ENCODE data around the gene GTSF1L. TPM values are rescaled to one million over a fixed set of nuclear protein-coding genes. Genes with fewer than 3 reads are reported as not detected.

GTSF1L gene
- total and polyA plus RNA-seq, 2 of the 4 experiments (the other 2 are of a cell fraction), result not detected

- Histone ChIP-seq H3K9ac (ENCODE audit: low read depth, low read length) (no peak overlapping the region), H3K56ac (ENCODE audit: extremely low read depth, insufficient read depth, low read length) (no peak overlapping the region), H4K5ac (ENCODE audit: low read depth, low read length) (no peak overlapping the region), H2BK20ac (ENCODE audit: low read depth, low read length) (no peak overlapping the region), H3K4ac (ENCODE audit: low read depth, low read length) (no peak overlapping the region), H3K27me3 (ENCODE audit: control insufficient read depth, insufficient read depth, low read length) (no peaks in the 10 kb centered on the region), H2BK5ac (ENCODE audit: low read depth, low read length, poor library complexity, severe bottlenecking) (no peak overlapping the region), H4K20me1 (ENCODE audit: insufficient read depth, low read length) (no peaks in the 10 kb centered on the region), H3K9me1 (ENCODE audit: insufficient read depth, low read length) (no peaks in the 10 kb centered on the region), H2AK5ac (ENCODE audit: low read depth, low read length) (no peak overlapping the region), H4K91ac (ENCODE audit: insufficient read depth, low read depth, low read length) (no peak overlapping the region), H3K23ac (ENCODE audit: low read depth, low read length) (no peak overlapping the region), H3K4me3 (ENCODE audit: insufficient read depth, low read depth, low read length) (no peak overlapping the region), H3K14ac (replicated peaks; ENCODE audit: low read depth, low read length) (no peak overlapping the region), H2BK120ac (ENCODE audit: low read depth, low read length) (no peak overlapping the region), H4K8ac (ENCODE audit: low read depth in 2 of 2, low read length in 2 of 2) (no peak overlapping the region), H2BK15ac (ENCODE audit: low read depth, low read length) (no peak overlapping the region), H2AK9ac (replicated peaks; ENCODE audit: low read depth, low read length, poor library complexity) (no peak overlapping the region), H3K36me3 (ENCODE audit: control insufficient read depth, insufficient read depth, low read length) (no peaks in the 10 kb centered on the region), H3K27ac (ENCODE audit: insufficient read depth, low read length) (no peak overlapping the region), H2AFZ (replicated peaks; ENCODE audit: low read length, poor library complexity) (no peak overlapping the region), H3K79me1 (ENCODE audit: low read depth in 1 of 2, low read length in 2 of 2) (no peaks in the 10 kb centered on the region), H3K9me3 (ENCODE audit: control insufficient read depth, insufficient read depth, low read length) (peaks cover 3% of the 10 kb centered on the region), H3K4me1 (ENCODE audit: control insufficient read depth, insufficient read depth, low read length) (no peaks in the 10 kb centered on the region), H3K4me2 (ENCODE audit: low read depth, low read length) (no peak overlapping the region), H3K18ac (ENCODE audit: low read depth, low read length) (no peak overlapping the region)
- intact Hi-C loops (cut with micrococcal nuclease), result no loop called here
- BruUV-seq (replicated peaks), result no TSS peak
- WGBS, 2 experiments (ENCODE audit: extremely low coverage in 2 of 2, insufficient read length in 1 of 2), result no CpG with 5 or more reads among the region's 6 CpGs
- no peak for TF ChIP-seq BHLHE40 (IDR thresholded peaks at IDR 0.05; ENCODE audit: low read depth, low read length)
- DNase-seq, result no peak
- ATAC-seq (ENCODE audit: low read depth), result no peak
- dilution Hi-C loops (cut with HindIII; ENCODE audit: low sequenced_read_pairs, unreplicated experiment), result no loop called here
- CTCF ChIA-PET, result no interaction called here
- POLR2A ChIA-PET (ENCODE audit: unreplicated experiment), result no interaction called here
- in situ Hi-C loops (cut with MboI; ENCODE audit: low sequenced_read_pairs), result no loop called here
Observed at GRCh38 chr20:43715511-43715910, 11.3 kb downstream of the GTSF1L start.

Measured in IMR-90 (cell line).